Omental fat pad (tissue), 4 donors: ENCODE measurements around the gene SIK3. TPM values are rescaled to one million over a fixed set of nuclear protein-coding genes. Genes with fewer than 3 reads are reported as not detected.
"Not testable (repeated sequence)": the region's sequence is repeated elsewhere in the genome, so short reads cannot be mapped to it uniquely, and the experiment has no call there.

ENCODE experiments used
- ATAC-seq: fragments of 150-250 bp; one replicate; pipeline ENCODE4 v1.9.1; 2016; ENCODE audit warnings: mild to moderate bottlenecking, moderate library complexity; ENCODE audit not compliant: low FRiP score
- DNase-seq: peaks from one replicate; pipeline ENCODE4 v3.0.0-alpha.2; 2019; ENCODE audit warnings: low spot score
- CTCF ChIP-seq, 3 donors: fragments of 450-650 bp; IDR thresholded peaks; one replicate each; pipeline ENCODE4 v1.5.1; 2016 to 2017; ENCODE audit warnings: antibody characterized with exemption in 3 of 3, mild to moderate bottlenecking in 3 of 3, moderate library complexity in 2 of 3
- total RNA-seq, 4 donors: library from RNA; depleted of rRNA; stranded (reverse); fragments of >200 nt; gene quantifications; one replicate each; pipeline ENCODE4 v1.1.0, GENCODE V29; 2016

SIK3 gene
- total RNA-seq, 4 donors from 2014 or later = 31.2 to 54.6 (median 50.2) TPM

- no peak for ATAC-seq
- no peak for TF ChIP-seq CTCF (IDR thresholded peaks at IDR 0.05)
- no peak for DNase-seq
Measured at GRCh38 chr11:117134431-117134830, 36.2 kb upstream of the SIK3 start.

DNA sequence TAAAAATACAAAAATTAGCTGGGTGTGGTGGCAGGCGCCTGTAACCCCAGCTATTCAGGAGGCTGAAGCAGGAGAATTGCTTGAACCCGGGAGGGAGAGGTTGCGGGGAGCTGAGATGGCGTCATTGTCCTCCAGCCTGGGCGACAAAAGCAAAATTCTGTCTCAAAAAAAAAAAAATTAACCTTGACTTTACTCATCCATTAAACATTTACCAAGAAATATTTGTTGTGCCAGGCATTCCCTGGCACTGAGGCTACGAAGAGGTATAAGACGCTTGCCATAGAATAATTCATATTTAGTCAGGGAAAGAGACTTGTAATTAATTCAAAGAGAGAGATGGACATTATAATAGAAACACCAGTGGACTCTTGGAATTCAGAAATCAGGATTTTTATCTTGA lies 32.7 kb upstream of the SIK3 start:
- ATAC-seq = no peak
- TF ChIP-seq CTCF (IDR thresholded peaks at IDR 0.05) = no peak
- DNase-seq = no peak

DNA sequence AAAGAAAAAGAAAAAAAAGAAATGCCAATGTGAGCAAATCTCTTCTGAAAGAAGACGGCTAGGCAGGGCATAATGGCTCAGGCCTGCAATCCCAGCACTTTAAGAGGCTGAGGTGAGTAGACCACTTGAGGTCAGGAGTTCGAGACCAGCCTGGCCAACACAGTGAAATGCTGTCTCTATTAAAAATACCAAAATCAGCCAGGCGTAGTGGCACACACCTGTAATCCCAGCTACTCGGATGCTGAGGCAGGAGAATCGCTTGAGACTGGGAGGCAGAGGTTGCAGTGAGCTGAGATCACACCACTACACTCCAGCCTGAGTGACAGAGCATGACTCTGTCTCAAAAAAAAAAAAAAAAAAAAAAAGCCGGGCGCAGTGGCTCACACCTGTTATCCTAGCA lies 32.2 kb upstream of the SIK3 start:
- not testable (repeated sequence) for DNase-seq, ATAC-seq

DNA sequence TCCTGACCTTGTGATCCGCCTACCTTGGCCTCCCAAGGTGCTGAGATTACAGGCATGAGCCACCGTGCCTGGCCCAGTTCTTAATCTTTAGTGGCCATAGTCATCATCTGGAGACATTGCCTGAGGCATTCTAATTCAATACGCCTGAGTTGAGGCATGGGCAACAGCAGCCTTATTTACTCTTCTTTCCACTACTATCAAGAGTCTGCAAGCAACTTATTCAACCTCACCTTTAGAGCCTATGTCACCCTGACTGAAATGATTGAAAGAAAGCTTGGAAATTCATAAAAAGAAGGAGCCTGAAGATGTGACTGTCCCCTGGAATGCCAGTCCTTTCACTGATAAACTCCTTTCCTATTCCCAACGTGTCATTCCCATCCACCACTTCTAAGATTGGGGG lies 30.1 kb upstream of the SIK3 start:
- TF ChIP-seq CTCF (IDR thresholded peaks at IDR 0.05) = no peak

GRCh38 chr11:117127171-117127901 lies 29.1 kb upstream of the SIK3 start:
- no peak for DNase-seq
- TF ChIP-seq CTCF (IDR thresholded peaks at IDR 0.05) = no peak

More for the DNA sequence above, 30.1 kb upstream of the SIK3 start:
- ATAC-seq = no peak
- no peak for DNase-seq

GRCh38 chr11:117126223-117126965 lies 28.2 kb upstream of the SIK3 start:
- no peak for ATAC-seq
- no peak for DNase-seq

More at GRCh38 chr11:117127171-117127901, 29.1 kb upstream of the SIK3 start:
- no peak for ATAC-seq

More at GRCh38 chr11:117126223-117126965, 28.2 kb upstream of the SIK3 start:
- TF ChIP-seq CTCF (IDR thresholded peaks at IDR 0.05) = no peak
